ENCODE measurements around the gene PRAMEF1.
"Not testable (repeated sequence)": the region's sequence is repeated elsewhere in the genome, so short reads cannot be mapped to it uniquely, and the experiment has no call there.

- not testable (repeated sequence) for TF ChIP-seq POLR2A, EP300 (IDR thresholded peaks at IDR 0.05)
- TF ChIP-seq, protein P1, sequence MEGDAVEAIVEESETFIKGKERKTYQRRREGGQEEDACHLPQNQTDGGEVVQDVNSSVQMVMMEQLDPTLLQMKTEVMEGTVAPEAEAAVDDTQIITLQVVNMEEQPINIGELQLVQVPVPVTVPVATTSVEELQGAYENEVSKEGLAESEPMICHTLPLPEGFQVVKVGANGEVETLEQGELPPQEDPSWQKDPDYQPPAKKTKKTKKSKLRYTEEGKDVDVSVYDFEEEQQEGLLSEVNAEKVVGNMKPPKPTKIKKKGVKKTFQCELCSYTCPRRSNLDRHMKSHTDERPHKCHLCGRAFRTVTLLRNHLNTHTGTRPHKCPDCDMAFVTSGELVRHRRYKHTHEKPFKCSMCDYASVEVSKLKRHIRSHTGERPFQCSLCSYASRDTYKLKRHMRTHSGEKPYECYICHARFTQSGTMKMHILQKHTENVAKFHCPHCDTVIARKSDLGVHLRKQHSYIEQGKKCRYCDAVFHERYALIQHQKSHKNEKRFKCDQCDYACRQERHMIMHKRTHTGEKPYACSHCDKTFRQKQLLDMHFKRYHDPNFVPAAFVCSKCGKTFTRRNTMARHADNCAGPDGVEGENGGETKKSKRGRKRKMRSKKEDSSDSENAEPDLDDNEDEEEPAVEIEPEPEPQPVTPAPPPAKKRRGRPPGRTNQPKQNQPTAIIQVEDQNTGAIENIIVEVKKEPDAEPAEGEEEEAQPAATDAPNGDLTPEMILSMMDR (IDR thresholded peaks at IDR 0.05), result not testable (repeated sequence)
These were observed at the start of gene PRAMEF1 for GRCh38 chr1:12791097-12791496.
